Measurements from ENCODE around the gene EYA4. TPM values are rescaled to one million over a fixed set of nuclear protein-coding genes. Genes with fewer than 3 reads are reported as not detected.

The EYA4 gene
- total RNA-seq, 1 experiment from 2014 or later, result 44.5 TPM

GRCh38 chr6:133523816-133524215 lies 282.7 kb downstream of the EYA4 start:
- Histone ChIP-seq H3K4me3 (no peak overlapping the region), H3K36me3 (peaks cover 17% of the 10 kb centered on the region), H3K27me3 (no peaks in the 10 kb centered on the region), H3K9me3 (replicated peaks) (no peaks in the 10 kb centered on the region), H3K27ac (no peak overlapping the region), H3K4me1 (0 out of 2 replicates have a peak, but pooled peaks cover 3% of the 10 kb centered on the region)
- DNase-seq, result no peak

DNA sequence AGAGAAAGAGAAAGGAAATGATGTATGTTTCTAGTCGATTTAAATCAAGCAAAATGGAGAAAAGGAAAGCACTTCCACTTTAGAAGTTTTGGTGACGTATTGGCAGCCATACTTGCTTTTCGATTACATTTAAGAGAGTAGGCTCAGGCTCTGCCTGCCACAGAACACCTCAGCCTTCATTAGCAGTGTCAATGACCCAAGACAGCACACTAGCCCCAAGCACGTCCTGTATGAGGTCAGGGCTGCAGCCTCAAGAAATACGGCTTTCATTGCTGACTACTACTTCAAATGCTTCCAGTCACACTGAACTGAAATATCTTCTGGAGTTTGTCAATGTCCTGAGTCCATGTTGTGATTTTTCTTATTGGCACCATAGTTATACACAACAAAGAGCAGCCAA lies 285.3 kb downstream of the EYA4 start:
- Histone ChIP-seq H3K27me3 (no peaks in the 10 kb centered on the region), H3K4me3 (no peak overlapping the region), H3K27ac (no peak overlapping the region), H3K36me3 (peaks cover 17% of the 10 kb centered on the region), H3K9me3 (replicated peaks) (no peaks in the 10 kb centered on the region), H3K4me1 (0 out of 2 replicates have a peak, but pooled peaks cover 3% of the 10 kb centered on the region)
- DNase-seq, result no peak

DNA sequence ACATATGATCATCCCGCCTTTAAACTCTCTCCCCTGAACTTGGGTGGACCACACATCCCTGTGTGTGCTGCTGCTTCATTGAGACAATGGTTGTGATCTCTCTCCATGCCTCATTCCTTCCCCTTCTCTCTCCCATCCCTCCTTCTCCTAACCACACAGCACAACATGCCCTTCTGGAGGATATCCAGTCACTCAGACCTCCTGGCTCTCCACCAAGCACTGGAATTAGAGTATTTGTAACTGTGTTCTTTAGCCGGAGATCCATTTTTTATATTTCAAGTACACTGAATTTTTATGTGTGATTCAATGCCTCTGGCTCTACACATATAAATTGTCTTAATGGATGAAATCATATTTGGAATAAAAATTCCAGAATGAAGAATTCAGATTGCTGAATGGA lies 287.4 kb downstream of the EYA4 start:
- H3K4me1 ChIP-seq, result 0 out of 2 replicates have a peak, but pooled peaks cover 3% of the 10 kb centered on the region
- no peak overlapping the region for H3K4me3 ChIP-seq
- no peak overlapping the region for H3K27ac ChIP-seq
- no peaks in the 10 kb centered on the region for H3K9me3 ChIP-seq (replicated peaks)
- H3K27me3 ChIP-seq, result no peaks in the 10 kb centered on the region
- H3K36me3 ChIP-seq, result peaks cover 17% of the 10 kb centered on the region
- no peak for DNase-seq

DNA sequence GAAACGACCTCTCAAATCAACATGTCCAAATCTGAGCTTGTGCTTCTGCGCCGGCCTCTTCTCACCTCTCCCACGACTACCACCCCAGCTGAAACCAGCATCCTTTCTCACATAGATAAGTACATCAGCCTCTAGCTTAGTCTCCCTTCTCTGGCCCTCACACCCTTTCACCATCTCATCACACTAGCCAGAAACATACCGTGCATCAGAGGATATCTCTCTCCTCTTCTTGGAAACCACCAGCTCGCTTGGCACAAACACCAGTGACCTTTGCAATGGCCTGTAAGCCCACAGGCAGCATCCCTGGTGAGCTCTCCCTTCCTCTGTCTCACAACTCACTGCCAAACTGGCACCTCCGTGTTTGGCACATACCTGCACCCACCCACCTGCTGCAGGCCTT lies 291.8 kb downstream of the EYA4 start:
- 0 out of 2 replicates have a peak, but pooled peaks cover 2% of the 10 kb centered on the region for H3K9me3 ChIP-seq (replicated peaks)
- no peaks in the 10 kb centered on the region for H3K4me1 ChIP-seq
- H3K4me3 ChIP-seq, result no peak overlapping the region
- H3K27ac ChIP-seq, result no peak overlapping the region
- H3K36me3 ChIP-seq, result no peaks in the 10 kb centered on the region; the same call in 1 of the 2 replicates
- DNase-seq, result no peak
- H3K27me3 ChIP-seq, result no peaks in the 10 kb centered on the region

- Histone ChIP-seq H3K4me3 (no peak overlapping the region), H3K27ac (no peak overlapping the region), H3K9me3 (replicated peaks) (0 out of 2 replicates have a peak, but pooled peaks cover 2% of the 10 kb centered on the region), H3K4me1 (no peaks in the 10 kb centered on the region), H3K36me3 (no peaks in the 10 kb centered on the region), H3K27me3 (no peaks in the 10 kb centered on the region)
- peak in 1 of 2 experiments; percentile 34 for DNase-seq
Observed at GRCh38 chr6:133539502-133540259, 298.5 kb downstream of the EYA4 start.

DNA sequence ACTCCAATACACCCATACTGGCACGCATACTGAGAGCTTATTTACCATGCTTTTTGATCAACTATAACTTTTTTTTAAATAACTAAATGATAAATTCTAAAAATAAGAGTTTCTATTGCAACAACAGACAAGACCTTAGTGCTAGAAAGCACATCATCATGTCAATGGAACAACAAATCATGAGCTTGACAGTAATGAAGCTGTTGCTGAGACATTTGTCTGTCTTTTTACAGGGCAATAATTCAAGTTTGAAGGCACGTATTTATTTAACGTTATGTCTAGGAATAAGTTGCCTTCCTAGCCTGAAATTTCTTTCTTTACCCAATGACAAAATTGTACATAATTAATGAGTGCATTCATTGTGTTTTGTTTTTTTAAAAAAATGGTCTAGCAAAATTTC lies 299.2 kb downstream of the EYA4 start:
- no peaks in the 10 kb centered on the region for H3K36me3 ChIP-seq

GRCh38 chr6:133541040-133541439 lies 299.9 kb downstream of the EYA4 start:
- DNase-seq, result no peak
- no peak overlapping the region for H3K27ac ChIP-seq
- H3K36me3 ChIP-seq, result no peaks in the 10 kb centered on the region
- H3K27me3 ChIP-seq, result no peaks in the 10 kb centered on the region
- H3K4me3 ChIP-seq, result no peak overlapping the region
- 0 out of 2 replicates have a peak, but pooled peaks cover 2% of the 10 kb centered on the region for H3K9me3 ChIP-seq (replicated peaks)
- H3K4me1 ChIP-seq, result no peaks in the 10 kb centered on the region; the same call in 1 of the 2 replicates

More for the DNA sequence above, 299.2 kb downstream of the EYA4 start:
- Histone ChIP-seq H3K27ac (no peak overlapping the region), H3K27me3 (no peaks in the 10 kb centered on the region), H3K4me3 (no peak overlapping the region), H3K9me3 (replicated peaks) (0 out of 2 replicates have a peak, but pooled peaks cover 2% of the 10 kb centered on the region), H3K4me1 (no peaks in the 10 kb centered on the region)
- no peak for DNase-seq

DNA sequence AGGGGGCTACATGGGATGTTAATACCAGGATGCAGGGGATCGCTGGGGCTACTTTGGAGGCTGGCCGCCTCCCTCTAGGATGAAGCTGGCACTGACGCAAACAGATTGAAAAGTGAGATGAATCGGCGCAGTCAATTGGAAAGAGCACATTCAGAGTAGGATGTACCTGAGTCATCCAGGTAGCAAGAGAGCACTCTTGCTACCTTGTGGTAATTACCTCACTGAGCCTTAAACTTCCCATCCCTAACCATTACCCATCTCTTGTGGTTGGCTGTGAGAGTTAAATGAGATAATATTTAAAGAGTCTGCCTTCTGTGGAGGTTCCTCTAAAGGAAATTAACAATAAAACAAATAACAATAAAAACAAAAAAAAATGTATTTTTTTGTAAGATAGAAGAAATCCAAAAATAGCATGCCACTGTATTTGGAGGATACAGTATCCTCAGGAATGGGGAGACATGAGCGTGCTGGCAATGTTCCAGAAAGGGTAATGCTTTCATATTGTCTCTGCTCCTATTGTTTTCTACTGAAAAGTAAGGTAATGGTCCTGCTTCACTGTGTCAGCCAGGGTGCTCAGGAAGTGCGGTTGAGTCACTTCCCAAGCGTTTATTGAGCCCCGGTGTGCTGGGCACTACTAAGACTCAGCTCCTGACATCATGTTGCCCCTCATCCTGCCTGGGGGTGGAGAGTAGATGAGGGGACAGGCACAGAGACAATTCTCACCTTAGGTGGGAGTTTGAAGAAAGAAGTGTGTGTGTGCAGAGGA lies 301.1 kb downstream of the EYA4 start:
- no peak overlapping the region for H3K4me3 ChIP-seq
- no peaks in the 10 kb centered on the region for H3K36me3 ChIP-seq
- H3K27me3 ChIP-seq, result no peaks in the 10 kb centered on the region
- no peak overlapping the region for H3K27ac ChIP-seq
- no peaks in the 10 kb centered on the region; the same call in 1 of the 2 replicates for H3K4me1 ChIP-seq
- no peak for DNase-seq
- H3K9me3 ChIP-seq (replicated peaks), result 0 out of 2 replicates have a peak, but pooled peaks cover under 1% of the 10 kb centered on the region

DNA sequence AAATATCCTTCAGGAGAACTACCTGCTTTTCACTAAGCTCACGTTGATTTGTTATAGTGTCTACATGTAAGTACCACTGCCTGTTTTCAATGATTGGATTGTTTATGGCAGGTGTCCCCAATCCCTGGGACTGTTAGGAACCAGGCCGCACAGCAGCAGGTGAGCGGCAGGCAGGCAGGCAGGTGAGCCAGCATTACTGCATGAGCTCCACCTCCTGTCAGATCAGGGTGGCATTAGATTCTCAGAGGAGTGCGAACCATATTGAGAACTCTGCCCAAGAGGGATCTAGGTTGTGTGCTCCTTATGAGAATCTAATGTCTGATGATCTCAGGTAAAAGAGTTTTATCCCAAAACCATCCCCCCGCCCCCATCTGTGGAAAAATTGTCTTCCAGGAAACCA lies 303.3 kb downstream of the EYA4 start:
- H3K27ac ChIP-seq, result no peak overlapping the region
- H3K27me3 ChIP-seq, result no peaks in the 10 kb centered on the region
- DNase-seq, result no peak
- H3K36me3 ChIP-seq, result no peaks in the 10 kb centered on the region
- H3K4me3 ChIP-seq, result no peak overlapping the region
- H3K4me1 ChIP-seq, result peaks cover 18% of the 10 kb centered on the region
- H3K9me3 ChIP-seq (replicated peaks), result no peaks in the 10 kb centered on the region

- Histone ChIP-seq H3K4me3 (no peak overlapping the region), H3K27ac (no peak overlapping the region), H3K9me3 (replicated peaks) (no peaks in the 10 kb centered on the region), H3K36me3 (no peaks in the 10 kb centered on the region), H3K4me1 (peaks cover 31% of the 10 kb centered on the region), H3K27me3 (no peaks in the 10 kb centered on the region)
- no peak for DNase-seq
Observed at GRCh38 chr6:133546098-133546497, 304.9 kb downstream of the EYA4 start.

DNA sequence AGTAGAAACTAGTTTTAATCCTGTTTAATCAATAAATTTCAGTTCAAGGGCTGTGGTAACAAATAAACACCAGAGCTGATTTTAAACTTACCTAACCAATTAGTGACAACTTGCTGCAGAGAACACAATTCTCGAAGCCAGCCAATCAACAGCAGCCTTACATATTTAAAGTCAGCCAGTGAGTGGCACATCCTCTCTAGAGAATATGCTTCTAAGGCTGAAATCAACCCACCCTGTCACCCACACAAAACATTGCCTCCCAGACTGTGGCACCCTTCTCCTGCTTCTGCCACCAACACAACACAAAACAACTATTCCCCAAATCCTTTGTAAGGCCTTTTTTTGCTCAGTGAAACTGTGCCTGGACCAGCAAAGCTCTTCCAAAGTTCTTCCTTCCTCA lies 306.0 kb downstream of the EYA4 start:
- Histone ChIP-seq H3K36me3 (no peaks in the 10 kb centered on the region), H3K27ac (no peak overlapping the region), H3K9me3 (replicated peaks) (no peaks in the 10 kb centered on the region), H3K27me3 (no peaks in the 10 kb centered on the region), H3K4me1 (peaks cover 40% of the 10 kb centered on the region), H3K4me3 (no peak overlapping the region)
- DNase-seq, result peak in 1 of 2 experiments; percentile 21

- no peak for DNase-seq
- no peak overlapping the region for H3K4me3 ChIP-seq
- no peaks in the 10 kb centered on the region for H3K27me3 ChIP-seq
- H3K27ac ChIP-seq, result no peak overlapping the region; the same call in 1 of the 2 replicates
- peaks cover 51% of the 10 kb centered on the region for H3K4me1 ChIP-seq
- H3K9me3 ChIP-seq (replicated peaks), result no peaks in the 10 kb centered on the region
- H3K36me3 ChIP-seq, result no peaks in the 10 kb centered on the region
Observed at GRCh38 chr6:133548423-133549159, 307.4 kb downstream of the EYA4 start.

- Histone ChIP-seq H3K9me3 (replicated peaks) (no peaks in the 10 kb centered on the region), H3K36me3 (no peaks in the 10 kb centered on the region), H3K4me3 (0 out of 2 replicates have a peak overlapping the region, but pooled peaks have one; percentile 6), H3K27ac (peak overlapping the region; percentile 57), H3K27me3 (no peaks in the 10 kb centered on the region), H3K4me1 (peaks cover 51% of the 10 kb centered on the region)
- peak; percentile 75 to 90 for DNase-seq
Observed at GRCh38 chr6:133549371-133549801, 308.2 kb downstream of the EYA4 start.

- Histone ChIP-seq H3K27ac (peak overlapping the region; percentile 57), H3K4me3 (0 out of 2 replicates have a peak overlapping the region, but pooled peaks have one; percentile 6), H3K9me3 (replicated peaks) (no peaks in the 10 kb centered on the region), H3K36me3 (no peaks in the 10 kb centered on the region), H3K4me1 (peaks cover 51% of the 10 kb centered on the region), H3K27me3 (no peaks in the 10 kb centered on the region)
- DNase-seq, result no peak
Observed at GRCh38 chr6:133550026-133550425, 308.9 kb downstream of the EYA4 start.
